Activated T-cell treated with anti-CD3 and anti-CD28 coated beads, Interleukin-2, amount 50 U/mL, for 4 hours (primary cell): Measurements from ENCODE around the gene TMEM94. TPM values are rescaled to one million over a fixed set of nuclear protein-coding genes. Genes with fewer than 3 reads are reported as not detected.

Source experiments
- ATAC-seq, 2 donors: fragments of 200-7000 bp; cut with Tn5 transposase; one replicate each; pipeline ENCODE4 v1.10.0; 2021
- DNase-seq: peaks from one replicate; pipeline ENCODE4 v3.0.0-alpha.2; 2020
- H3K27me3 Mint-ChIP-seq: one replicate; pipeline ENCODE4 v1.8.0; 2021; ENCODE audit warnings: low read depth, mixed read lengths
- H3K36me3 Mint-ChIP-seq: one replicate; pipeline ENCODE4 v1.8.0; 2022; ENCODE audit warnings: mixed read lengths; ENCODE audit not compliant: insufficient read depth
- H3K4me1 Mint-ChIP-seq: one replicate; pipeline ENCODE4 v1.8.0; 2021; ENCODE audit warnings: low read depth, mixed read lengths
- H3K4me3 Mint-ChIP-seq: one replicate; pipeline ENCODE4 v1.8.0; 2021; ENCODE audit warnings: mild to moderate bottlenecking, moderate library complexity, mixed read lengths
- H3K9me3 Mint-ChIP-seq: one replicate; pipeline ENCODE4 v1.8.0; 2021; ENCODE audit warnings: mixed read lengths
- total RNA-seq, 3 donors: library from RNA; stranded (reverse); gene quantifications; one replicate each; pipeline ENCODE4 v1.2.1, GENCODE V29; 2021

The TMEM94 gene
- total RNA-seq, 3 donors from 2014 or later: 44.0 to 49.6 (median 46.6) TPM

DNA sequence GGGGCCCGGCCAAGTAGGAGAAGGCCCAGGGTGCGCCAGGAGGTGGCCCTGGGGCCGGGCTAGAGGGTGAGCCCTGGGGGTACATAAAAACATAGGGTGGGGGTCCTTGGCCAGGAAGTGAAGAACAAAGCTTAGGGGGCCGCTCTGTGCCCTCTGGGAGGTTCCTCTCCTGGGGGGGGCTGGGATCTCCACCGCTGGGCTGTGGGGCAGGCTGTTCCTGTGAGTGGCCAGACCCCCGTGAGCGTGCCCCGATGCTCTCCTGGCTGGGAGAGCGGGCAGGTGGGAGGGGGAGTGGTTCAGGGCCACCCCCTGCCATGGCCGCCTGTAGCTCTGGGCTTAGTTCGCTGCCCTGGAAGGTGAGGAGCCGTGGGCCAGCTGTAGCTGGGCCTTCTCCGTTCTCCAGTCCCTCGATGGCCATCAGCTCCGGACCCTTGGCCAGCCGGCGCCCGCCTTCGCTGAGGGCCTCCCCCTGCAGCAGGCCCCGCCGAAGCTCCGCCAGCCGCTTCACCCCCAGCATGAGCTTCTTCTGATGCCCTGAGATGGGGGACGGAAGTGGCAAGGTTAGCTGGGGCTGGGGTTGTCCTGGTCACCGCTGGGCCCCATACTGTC is 46.4 kb downstream of the TMEM94 start:
- no peak for ATAC-seq
- Mint-ChIP-seq H3K4me3 (no peak overlapping the region), H3K4me1 (no peaks in the 10 kb centered on the region), H3K9me3 (no peaks in the 10 kb centered on the region), H3K27me3 (no peaks in the 10 kb centered on the region), H3K36me3 (no peaks in the 10 kb centered on the region)
- no peak for DNase-seq

DNA sequence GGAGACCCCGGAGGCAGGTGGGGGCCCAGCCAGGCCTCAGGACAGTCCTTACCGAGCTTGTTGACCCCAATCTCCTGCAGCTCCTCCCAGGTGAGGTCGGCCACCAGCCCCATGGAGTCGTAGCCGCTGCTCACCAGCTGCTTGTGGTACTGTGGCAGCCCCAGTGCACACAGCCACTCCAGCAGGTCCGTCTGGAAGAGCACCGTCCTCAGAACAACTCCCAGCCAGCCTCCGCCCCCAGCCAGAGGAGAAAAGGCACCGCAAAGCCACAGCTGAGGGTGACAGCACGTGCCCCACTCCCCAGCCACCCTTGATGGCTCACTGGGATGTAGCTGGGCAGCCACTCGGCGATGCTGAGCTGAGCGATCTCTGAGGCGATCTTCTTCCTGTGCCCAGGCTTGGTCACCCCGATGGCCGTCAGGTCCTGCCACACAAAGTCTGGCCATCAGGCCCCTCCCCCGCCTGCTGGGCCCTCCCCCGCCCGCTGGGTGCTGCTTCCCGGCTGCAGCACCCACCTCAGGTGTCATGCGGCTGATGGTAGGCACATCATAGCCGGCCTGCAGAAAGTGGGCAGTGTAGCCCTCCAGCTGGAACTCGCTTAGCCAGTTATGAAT is 47.0 kb downstream of the TMEM94 start:
- DNase-seq (no peak), ATAC-seq (no peak)
- Mint-ChIP-seq H3K4me1 (no peaks in the 10 kb centered on the region), H3K36me3 (no peaks in the 10 kb centered on the region), H3K27me3 (no peaks in the 10 kb centered on the region), H3K4me3 (no peak overlapping the region), H3K9me3 (no peaks in the 10 kb centered on the region)

DNA sequence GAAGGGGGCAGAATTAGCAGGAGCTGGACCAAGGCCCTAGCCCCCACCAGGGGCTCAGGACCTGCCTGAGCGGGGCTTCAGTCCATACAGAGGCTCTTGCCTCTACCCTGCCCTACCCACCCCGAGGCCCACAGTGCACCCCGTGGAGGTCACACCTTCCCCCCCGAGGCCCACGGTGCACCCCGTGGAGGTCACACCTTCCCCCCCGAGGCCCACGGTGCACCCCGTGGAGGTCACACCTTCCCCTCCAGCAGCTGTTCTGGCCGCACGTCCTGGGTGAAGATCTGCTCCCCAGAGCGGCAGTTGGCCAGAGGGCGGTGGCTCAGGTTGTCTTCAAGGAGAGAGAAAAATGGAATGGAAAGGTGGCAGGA is 47.5 kb downstream of the TMEM94 start:
- no peaks in the 10 kb centered on the region for H3K36me3 Mint-ChIP-seq
- DNase-seq (no peak), ATAC-seq (no peak)
- H3K27me3 Mint-ChIP-seq: no peaks in the 10 kb centered on the region
- H3K4me1 Mint-ChIP-seq: no peaks in the 10 kb centered on the region
- H3K9me3 Mint-ChIP-seq: no peaks in the 10 kb centered on the region
- H3K4me3 Mint-ChIP-seq: no peak overlapping the region

DNA sequence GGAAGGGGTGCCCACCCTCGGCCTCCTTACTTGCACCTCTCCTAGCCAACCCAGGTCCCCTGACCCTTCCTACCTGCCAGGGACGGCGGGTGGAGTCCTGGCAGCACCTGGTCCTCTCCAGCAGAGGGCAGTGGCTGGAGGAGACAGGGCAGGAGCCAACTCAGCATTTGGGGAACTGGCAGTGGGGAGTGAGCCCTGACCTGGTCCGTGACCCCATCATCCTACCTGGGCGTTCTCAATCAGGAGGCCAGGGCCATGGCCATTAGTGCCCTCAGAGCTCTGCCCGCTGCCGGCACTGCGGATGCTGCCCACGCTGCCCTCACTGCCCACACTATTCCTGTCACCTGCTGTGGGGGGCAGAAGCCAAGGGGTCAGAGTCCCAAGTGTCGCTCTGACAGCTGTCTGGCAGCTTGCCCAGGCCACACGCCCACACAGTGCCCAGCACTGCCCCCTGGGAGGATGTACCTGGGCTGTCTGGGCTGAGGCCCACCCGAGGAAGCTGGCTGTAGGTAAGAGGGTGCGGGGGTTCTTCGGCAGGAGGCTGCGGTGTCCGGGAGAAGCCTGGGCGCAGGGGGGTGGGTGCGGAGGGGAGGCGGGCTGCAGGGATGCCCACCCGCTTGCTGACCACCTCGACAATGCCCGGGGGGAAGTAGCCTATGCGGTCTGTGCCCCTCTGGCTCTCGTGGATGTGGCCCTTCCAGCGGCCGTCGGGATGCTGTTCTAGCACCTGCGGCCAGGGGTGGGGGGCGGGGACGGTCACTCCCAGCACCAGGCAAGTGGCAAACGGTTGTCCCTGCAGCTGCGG is 48.1 kb downstream of the TMEM94 start:
- Mint-ChIP-seq H3K4me3 (no peak overlapping the region), H3K27me3 (no peaks in the 10 kb centered on the region), H3K9me3 (no peaks in the 10 kb centered on the region), H3K36me3 (no peaks in the 10 kb centered on the region), H3K4me1 (no peaks in the 10 kb centered on the region)
- ATAC-seq (peak; percentile 36 to 59), DNase-seq (peak; percentile 24)

DNA sequence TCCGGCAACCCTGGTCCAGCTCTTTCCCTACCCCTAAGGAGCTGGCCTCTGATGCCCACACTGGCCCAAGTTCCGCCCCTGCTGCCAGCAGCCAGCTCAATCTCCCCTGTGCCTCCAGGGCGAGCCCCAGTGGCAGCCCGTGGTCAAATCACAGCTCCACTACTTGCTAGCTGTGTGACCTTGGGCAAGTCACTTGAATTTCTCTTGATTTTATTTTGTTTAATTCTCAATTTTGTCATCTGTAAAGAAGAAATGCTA is 48.6 kb downstream of the TMEM94 start:
- Mint-ChIP-seq H3K9me3 (no peaks in the 10 kb centered on the region), H3K27me3 (no peaks in the 10 kb centered on the region), H3K4me3 (no peak overlapping the region), H3K36me3 (no peaks in the 10 kb centered on the region), H3K4me1 (no peaks in the 10 kb centered on the region)
- ATAC-seq: no peak
- no peak for DNase-seq

DNA sequence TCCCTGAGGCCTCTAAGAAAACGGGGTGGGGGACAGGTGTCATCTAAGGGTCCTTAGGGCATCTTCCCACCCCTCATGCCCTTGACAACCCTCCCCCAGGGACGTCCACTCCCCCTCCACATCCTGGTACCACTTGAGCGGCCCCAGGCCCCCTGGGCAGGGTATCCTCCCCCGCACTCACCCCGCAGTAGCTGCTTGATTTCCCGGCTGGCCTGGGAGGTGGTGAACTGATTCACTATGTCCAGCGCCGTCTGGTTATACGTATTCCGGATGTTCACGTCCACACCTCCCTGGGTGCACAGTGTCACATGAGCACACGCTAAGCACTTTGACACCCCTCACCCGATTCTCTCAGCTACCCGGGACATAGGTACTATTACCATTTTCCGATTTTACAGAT is 49.2 kb downstream of the TMEM94 start:
- H3K9me3 Mint-ChIP-seq: no peaks in the 10 kb centered on the region
- no peaks in the 10 kb centered on the region for H3K4me1 Mint-ChIP-seq
- no peak overlapping the region for H3K4me3 Mint-ChIP-seq
- no peaks in the 10 kb centered on the region for H3K27me3 Mint-ChIP-seq
- ATAC-seq (no peak), DNase-seq (no peak)
- no peaks in the 10 kb centered on the region for H3K36me3 Mint-ChIP-seq

DNA sequence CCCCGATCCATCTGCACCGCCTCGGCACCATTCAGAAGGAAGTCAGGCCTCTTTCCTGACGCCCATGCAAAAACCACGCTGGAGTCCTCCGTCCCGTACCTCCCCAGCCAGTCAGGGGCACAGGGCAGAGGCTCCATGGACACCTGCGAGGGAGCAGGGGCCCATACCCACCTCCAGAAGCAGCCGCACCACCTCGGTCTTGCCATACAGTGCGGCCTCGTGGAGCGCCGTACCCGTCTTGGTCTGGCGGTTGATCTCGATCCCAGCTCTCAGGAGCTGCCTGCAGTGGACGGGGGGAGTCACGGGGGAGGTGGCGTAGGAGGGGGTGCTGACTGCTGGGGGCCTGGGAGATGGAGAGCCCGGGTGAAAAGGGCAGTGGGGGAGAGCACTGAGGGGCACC is 49.7 kb downstream of the TMEM94 start:
- no peak for ATAC-seq
- Mint-ChIP-seq H3K4me1 (no peaks in the 10 kb centered on the region), H3K36me3 (no peaks in the 10 kb centered on the region), H3K4me3 (no peak overlapping the region), H3K27me3 (no peaks in the 10 kb centered on the region), H3K9me3 (no peaks in the 10 kb centered on the region)
- DNase-seq: no peak

DNA sequence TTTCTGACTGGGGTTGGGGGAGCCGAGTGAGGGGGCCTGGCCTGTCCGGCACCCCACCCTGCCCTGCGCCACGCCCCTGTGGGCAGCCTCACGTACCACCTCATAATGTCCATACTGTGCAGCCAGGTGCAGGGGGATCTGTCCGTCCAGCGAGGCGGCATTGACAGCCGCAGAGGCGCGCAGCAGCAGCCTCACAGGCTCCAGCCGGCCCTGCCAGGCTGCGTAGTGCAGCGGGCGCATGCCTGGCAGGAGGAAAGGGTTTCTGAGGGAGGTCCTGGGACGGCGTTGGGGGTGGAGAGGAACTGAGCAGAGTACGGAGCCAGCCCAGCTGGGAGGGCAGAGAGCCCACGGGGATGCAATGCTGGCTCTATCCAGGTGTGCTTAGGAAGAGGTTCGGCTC is 50.5 kb downstream of the TMEM94 start:
- Mint-ChIP-seq H3K27me3 (no peaks in the 10 kb centered on the region), H3K4me3 (no peak overlapping the region), H3K9me3 (no peaks in the 10 kb centered on the region), H3K4me1 (no peaks in the 10 kb centered on the region), H3K36me3 (no peaks in the 10 kb centered on the region)
- ATAC-seq (no peak), DNase-seq (no peak)

DNA sequence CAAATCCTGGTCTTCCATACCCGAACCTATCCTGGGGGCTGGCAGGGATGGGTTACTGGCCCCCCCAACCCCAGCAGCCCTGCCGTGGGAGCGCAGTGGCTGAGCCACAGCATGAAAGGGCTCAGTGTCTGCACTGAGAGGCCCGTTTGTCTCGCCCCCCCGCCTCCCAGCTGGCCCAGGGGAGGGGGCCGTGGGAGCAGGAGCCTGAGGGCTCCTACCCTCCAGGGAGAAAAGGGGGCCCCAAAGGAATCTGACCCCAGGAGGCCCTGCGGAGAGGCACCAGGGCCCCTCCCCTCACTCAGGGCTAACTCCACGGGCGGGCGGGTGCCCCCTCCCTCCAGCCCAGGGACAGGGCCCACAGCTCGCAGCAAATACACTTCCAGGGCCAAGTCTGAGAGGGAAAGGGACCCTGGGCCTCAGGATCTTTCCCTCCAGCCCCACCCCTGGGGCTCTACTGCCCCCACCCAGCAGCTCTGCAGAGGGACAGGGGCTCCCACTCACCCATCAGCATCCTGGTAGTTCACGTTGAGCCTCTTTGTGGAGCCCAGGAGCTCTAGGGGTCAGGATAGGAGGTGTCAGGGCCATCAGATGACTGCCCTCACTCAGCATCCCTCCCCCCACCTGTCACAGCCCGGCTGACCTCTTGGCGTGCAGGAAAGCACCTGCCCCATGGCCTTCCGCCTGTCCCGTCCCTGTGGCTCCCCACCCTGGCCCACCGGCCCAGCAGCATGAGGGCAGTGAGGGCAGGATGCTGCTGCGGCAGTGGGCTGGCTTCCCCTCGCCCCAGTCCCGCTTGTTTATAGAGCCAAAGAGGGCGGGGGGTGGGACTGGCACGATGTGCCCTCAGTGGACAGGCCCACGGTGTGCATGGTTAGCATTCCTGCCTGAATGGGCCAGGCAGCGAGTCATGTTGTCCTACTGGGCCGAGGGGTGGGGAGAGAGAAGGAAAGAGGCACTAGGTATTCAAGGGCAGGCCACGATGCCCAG is 51.6 kb downstream of the TMEM94 start:
- no peaks in the 10 kb centered on the region for H3K36me3 Mint-ChIP-seq
- no peaks in the 10 kb centered on the region for H3K9me3 Mint-ChIP-seq
- DNase-seq (no peak), ATAC-seq (no peak)
- H3K4me1 Mint-ChIP-seq: no peaks in the 10 kb centered on the region
- no peak overlapping the region for H3K4me3 Mint-ChIP-seq
- no peaks in the 10 kb centered on the region for H3K27me3 Mint-ChIP-seq

DNA sequence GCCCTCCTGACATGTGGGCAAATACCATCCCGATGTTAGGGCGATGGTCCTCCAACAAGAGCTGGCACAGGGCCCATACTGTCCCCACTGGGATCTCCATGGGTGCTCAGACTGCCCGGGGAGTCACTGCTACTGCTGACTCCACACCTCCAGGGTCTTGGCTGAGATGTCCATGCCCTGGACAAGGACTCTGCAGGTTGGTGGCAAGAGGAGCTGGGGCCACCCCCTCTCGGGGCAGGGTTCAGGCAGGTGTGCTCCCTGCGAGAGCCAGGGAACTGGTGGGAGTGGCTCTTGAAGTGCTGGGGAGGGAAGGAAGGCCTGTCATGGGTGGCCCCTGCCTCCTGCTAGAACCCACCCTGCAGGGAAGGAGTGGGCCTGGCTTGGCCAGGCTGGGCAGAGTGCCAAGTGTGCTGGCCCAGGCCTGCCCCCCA is 52.5 kb downstream of the TMEM94 start:
- Mint-ChIP-seq H3K4me1 (no peaks in the 10 kb centered on the region), H3K27me3 (no peaks in the 10 kb centered on the region), H3K9me3 (no peaks in the 10 kb centered on the region), H3K4me3 (no peak overlapping the region), H3K36me3 (no peaks in the 10 kb centered on the region)
- ATAC-seq (no peak), DNase-seq (no peak)

DNA sequence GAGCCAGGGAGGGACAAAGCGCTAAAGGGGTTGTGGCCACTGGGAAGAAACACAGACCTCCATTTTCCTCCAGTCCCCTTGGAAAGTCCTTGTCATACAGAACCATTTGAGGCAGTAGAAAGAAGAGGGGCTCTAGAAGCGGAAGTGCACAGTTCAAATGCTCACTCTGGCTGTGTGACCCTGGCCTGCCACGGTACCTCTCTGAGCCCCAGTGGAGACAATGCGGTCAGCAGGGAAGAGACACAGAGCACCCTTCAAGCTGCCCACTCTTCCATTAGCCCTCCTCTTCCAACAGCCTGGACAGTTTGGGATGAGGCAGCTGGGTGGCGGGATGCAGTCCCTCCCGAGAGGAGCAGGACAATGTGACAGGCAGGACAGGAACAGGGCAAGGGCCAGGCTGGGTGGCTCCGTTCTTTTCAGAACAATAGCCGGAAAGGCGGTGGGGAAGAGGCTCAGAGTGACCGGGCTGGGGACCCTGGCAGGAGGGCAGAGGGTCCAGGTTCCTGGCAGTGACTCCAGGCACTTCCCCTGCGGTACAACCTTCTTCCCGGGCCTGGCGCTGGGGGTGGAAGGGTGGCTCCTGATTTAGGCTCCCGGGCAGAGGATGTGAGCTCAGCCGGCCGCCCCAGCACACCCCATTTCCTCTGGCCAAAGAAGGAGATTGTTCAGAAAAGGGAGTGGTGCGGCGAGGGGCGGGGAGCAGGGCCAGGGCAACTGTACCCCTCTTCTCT is 53.3 kb downstream of the TMEM94 start:
- H3K27me3 Mint-ChIP-seq: peaks cover 2% of the 10 kb centered on the region
- no peak for ATAC-seq
- H3K36me3 Mint-ChIP-seq: no peaks in the 10 kb centered on the region
- no peaks in the 10 kb centered on the region for H3K4me1 Mint-ChIP-seq
- DNase-seq: no peak
- H3K4me3 Mint-ChIP-seq: no peak overlapping the region
- H3K9me3 Mint-ChIP-seq: no peaks in the 10 kb centered on the region

DNA sequence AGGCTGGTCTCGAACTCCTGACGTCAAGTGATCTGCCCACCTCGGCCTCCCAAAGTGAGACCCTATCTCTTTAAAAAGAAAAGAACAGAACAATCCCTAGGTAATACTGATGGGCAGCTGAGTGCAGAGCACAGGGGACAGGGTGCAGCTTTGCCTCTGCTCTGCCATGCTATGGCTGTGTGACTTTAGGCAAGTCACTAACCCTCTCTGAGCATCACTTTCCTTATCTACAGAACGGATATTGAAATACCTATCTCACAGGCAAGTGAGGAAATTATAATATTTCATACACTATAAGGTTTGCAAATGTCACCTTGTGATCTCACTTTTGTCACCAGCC is 54.8 kb downstream of the TMEM94 start:
- ATAC-seq: no peak
- peaks cover 3% of the 10 kb centered on the region for H3K27me3 Mint-ChIP-seq
- no peaks in the 10 kb centered on the region for H3K4me1 Mint-ChIP-seq
- H3K4me3 Mint-ChIP-seq: no peak overlapping the region
- H3K9me3 Mint-ChIP-seq: no peaks in the 10 kb centered on the region
- H3K36me3 Mint-ChIP-seq: no peaks in the 10 kb centered on the region
- DNase-seq: no peak

DNA sequence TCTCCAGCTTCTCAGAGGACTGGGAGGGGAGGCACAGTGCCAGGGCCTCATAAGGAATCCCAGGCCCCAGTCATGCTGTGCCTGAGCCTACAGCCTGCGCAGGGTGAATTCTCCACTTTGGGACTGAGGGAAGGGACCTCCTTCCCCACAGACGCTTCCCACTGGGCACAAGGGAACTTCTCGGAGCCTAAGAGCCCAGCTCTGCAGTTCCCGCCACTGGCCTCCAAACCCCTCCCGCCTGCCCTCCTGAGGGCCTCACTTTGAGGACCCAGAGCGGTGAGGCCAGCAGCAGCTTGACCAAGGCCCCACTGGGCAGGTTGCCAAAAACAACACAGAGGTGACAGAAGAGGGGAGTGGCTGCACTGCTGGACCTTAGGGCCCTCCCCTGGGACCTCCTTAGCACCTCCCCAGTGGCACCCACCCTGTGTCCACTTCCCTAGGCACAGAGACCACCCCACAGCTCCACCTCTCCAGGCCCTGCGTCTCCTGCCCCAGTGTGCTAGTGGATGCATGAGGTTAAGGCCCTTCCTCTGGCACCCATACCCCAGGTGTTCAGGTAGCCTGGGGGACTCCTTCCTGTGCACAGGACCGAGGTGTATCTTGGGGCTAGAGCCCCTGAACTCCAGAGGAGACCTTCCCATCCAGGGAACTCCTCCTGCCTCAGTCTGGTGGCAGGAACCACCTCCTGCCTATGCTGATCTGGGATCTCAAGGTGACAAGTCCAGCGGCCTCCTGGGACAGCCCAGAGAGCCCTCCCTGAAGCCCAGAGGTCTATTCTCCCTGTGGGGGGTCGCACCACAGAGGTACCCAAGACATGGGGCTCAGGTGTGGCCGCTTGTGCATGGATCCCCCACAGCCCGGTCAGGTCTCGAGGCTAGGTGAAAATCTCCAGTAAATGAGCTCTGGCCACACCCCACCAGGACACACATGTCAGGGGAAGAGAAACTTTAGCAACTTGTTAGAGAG is 55.5 kb downstream of the TMEM94 start:
- no peaks in the 10 kb centered on the region for H3K9me3 Mint-ChIP-seq
- H3K4me1 Mint-ChIP-seq: no peaks in the 10 kb centered on the region
- ATAC-seq (no peak), DNase-seq (no peak)
- no peaks in the 10 kb centered on the region for H3K36me3 Mint-ChIP-seq
- no peak overlapping the region for H3K4me3 Mint-ChIP-seq
- H3K27me3 Mint-ChIP-seq: peaks cover 3% of the 10 kb centered on the region
